Activated CD4-positive, alpha-beta T cell treated with anti-CD3 and anti-CD28 coated beads, Interleukin-2, amount 50 U/mL, for 16 hours (primary cell): Measurements from ENCODE around the gene ARHGDIA.
A peak's percentile ranks its signal among the peaks of the same experiment; 100 is the strongest.

Experiments used
- DNase-seq: peaks from one replicate; pipeline ENCODE4 v3.0.0-alpha.2; 2020

Gene ARHGDIA

DNA sequence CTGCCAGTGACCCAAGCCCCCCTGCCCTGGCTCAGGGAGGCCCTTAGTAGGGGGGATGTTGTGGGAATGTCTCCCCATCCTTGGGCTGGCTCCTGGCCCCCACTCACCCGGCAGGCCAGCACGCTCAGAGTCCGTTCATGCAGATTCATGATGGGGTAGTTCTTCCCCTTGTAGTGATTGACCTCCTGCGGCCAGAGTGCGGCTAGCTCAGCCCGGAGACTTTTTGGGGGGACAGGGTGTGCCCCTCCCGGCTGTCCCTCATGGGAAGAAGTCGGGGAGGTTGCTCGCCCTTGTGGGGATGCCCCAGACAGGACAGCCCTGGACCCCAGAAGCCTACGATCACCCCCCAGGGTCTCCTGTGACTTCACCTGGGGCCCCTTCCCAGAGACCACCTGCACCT is 34.9 kb upstream of the ARHGDIA start:
- no peak for DNase-seq

DNA sequence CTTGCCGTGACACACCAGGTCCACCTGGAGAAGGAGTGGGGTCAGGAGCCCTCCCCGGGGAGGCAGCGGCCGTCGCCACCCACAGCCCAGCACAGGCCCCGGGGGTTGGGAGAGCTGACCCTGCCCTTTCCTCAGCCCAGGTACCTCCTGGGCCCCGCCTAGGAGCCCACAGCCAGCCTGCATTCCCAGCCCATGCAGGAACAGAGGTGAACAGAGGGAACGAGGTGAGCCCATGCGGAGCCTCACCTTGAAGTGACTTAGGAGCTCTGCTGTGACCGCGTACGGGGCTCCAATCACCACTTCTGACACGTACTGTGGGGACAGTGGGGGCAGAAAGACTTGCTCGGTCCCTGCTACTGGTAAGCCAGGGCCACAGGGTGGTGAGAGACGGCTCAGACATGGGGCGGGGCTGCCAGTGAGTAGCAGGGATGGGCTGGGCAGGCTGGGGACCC is 34.3 kb upstream of the ARHGDIA start:
- no peak for DNase-seq

DNA sequence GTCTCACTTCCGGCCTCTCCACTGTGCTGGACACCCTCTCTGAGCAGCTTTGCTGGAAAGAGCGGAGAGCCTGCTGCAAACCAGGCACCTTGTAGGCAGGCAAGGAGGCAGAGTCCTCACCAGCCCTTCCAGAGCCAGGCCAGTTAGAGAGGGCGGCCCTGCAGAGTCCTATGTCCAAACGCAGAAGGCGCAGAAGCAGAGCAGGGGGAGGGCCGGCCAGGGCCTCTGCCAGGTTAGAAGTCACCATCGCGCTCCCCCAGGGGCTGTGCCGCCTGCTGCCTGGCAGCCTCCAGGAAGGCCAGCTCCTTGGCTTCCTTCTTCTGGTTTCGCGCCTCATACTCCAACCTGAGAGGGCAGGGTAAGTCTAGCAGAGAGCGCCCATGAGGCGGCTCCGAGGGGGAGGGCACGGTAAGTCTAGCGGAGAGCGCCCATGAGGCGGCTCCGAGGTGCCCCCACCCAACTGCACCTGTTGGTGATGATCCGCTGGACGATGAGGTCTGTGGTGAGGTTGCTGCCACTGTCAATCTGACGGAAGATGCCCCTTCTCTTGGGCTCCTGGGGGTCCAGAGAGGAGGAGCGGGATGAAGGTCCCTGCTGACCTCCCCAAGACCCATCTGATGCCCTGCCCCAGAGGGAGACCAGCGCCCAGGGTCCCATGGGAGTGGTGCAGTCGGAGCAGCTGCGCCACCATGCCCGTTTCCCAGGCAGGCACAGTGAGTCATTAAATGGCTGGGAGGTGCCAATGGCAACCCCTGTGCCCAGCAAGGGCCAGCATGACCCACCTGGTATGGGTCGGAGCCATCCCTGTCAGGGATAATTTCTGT is 33.7 kb upstream of the ARHGDIA start:
- no peak for DNase-seq

DNA sequence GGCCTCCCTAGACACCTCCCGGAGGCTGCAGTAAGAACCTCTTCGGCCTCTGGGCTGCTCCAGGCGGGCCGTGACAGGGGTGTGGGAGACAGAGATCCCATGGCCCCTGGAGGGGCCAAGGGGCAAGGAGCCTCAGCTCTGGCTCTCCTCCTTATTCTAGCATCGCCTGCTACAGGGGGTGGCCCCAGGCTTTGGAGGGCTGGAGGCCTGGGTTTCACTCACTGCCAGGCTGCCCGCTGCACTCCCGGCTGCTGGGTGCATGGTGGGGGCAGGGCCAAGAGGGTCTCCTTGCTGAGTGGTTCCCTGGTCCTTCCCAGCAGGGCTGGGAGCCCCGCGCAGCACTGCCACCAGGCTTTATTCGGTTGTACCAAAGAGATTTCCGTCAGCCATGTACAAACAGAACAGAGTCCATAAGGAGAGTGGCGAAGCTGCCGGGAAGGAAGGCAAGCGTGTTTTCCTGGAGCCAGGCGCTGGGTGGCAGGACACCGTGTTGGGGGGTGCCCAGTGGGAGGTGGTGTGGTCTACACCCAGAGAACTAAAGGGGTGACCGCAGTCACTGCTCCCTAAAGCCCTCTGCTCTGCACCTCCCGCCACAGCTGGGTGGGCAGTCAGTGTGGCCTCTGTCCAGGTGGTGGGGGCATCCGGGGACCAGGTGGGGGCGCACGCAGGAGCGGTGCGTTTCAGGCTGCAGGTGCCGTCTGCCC is 32.9 kb upstream of the ARHGDIA start:
- DNase-seq = no peak

DNA sequence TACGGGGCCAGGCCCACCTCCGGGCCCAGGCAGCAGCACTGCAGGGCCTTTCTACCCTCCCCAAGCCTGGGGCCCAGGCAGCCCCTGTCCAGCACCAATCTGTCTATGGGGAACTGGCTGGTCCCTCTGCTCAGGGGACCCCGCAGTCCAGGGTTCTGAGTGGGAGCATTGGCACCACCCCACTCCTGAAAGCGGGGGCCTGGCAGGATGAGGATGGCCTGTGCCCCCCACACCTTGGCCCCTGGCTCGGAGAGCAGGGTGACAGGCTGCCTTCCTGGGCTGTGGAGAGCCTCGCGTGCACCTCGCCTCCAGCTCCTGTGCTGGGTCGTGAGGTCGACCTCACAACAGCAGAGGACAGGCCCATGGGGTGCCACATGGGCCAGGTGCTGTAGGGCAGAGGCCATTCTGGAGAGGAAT is 32.3 kb upstream of the ARHGDIA start:
- no peak for DNase-seq

DNA sequence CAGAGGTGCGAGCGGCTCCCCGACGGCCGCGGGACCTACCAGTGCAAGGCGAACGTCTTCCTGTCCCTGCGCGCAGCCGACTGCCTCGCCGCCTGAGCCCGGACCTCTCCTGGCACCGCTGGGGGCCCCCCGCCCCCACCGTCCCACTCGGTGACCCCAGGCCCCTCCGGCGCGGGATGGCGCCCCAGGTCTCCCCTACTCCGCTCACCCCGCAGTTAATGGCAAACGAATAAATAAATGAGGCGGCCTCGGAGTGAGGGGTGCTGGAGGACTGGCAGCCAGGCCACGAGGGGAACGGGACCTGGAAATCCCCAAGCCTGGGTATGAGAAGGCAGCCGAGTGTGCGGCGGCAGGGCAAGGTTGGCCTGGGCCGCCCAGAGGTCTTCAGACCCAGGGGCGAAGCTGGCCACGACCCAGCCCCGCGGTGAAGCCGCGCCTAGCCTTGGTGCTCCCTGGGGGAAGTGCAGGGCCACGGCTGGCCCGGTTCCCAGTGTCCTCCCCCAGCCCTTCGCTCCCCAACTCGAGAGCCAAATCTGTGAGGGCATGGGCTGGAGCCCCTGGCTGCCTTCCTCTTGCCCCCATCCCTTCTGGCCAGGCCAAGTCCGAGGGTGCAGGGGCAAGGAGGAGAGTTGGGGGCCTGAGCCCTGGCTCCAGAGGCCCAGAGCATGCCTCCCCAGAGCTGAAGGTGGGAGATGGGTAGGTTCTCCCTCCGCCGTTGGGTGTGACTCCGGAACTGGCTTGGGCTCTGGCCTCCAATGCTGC is 31.7 kb upstream of the ARHGDIA start:
- DNase-seq = no peak

DNA sequence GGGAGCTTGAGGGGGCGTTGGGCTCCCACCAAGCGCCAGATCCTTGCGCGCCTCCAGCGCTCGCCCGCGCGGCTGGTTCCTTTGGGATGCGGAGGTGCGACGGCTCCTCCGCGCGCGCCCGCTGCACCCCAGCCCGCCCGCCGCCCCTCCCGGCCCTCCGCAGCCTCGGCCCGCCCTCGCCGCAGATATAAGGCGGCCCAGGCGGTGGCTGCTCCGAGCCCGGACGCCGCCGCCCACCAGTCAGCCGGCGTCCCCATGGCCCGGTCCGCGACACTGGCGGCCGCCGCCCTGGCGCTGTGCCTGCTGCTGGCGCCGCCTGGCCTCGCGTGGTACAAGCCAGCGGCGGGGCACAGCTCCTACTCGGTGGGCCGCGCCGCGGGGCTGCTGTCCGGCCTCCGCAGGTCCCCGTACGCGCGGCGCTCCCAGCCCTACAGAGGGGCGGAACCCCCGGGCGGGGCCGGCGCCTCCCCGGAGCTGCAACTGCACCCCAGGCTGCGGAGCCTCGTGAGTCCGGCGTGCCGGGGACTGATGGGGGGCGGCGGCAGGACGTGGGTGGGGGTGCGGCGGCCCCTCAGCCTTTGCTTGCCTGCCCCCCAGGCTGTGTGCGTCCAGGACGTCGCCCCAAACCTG is 31.0 kb upstream of the ARHGDIA start, which contains the start of gene NPB:
Gene NPB (plus strand): TSS at position 216 of the 630 bp plus-strand sequence. CDS start 40 bp downstream, at position 256.
- DNase-seq = no peak

DNA sequence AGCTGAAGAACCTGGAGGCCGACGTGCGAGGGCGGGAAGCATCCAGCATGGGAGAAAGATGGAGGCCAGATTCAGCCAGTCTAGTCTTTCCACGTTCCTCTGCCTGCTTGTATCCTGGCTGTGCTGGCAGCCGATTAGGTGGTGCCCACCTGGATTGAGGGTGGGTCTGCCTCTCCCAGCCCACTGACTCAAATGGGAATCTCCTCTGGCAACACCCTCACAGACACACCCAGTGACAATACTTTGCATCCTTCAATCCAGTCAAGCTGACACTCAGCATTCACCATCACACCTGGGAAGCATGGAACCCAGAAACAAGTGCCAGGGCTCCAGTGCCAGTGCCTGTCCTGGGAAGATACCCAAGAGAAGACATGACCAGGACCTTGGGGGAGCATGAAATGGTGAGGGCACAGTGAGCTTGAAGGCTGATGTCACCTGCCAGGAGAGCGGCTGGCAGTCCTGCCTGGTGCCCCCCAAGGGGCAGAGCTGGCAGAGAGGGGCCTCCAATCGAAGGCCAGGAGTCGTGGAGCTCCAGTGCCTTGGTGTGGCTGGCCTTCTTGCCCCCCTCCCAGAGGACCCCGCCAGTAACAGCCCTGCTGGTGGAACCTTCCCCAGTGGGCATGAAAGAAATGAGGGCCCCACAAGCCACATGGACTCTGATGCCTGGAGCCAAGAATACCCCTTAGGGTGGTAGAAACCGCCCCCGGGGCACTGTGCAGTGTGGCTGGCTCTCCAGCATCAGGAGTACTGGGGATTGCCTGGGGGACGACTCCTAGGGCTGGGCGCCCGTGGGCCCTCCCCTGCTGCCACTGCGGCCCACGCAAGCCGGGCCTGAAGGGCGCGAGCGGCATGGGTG is 30.3 kb upstream of the ARHGDIA start:
- DNase-seq = no peak

DNA sequence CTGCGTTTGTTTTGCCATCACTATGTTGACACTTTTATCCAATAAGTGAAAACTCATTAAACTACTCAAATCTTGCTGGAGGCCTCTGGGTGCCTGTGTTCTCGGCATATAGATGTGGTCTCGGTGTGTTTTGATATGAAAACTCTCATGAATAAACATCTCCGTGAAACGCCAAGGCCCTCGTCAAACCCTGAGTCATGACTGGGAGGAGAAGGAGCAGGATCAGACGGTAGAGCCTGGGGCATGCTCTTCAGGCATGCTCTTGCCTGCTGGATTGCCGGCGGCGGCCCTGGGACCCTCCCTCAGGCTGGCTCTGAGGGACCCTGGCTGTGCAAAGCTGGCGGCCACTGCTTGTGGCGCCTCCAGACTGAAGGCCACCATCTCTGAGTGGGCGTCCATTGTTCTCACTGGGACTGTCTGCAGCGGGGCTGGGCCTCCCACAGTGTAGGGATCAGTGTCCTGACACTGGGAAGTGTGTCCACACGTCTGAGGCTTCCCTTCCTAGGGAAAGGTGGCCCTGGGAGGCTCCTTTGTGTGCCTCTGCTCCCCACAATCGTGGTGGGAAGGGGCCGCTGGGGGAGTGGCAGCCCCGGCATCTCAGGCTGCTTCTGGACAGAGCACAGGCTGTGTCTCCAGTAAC is 29.2 kb upstream of the ARHGDIA start:
- DNase-seq = no peak

DNA sequence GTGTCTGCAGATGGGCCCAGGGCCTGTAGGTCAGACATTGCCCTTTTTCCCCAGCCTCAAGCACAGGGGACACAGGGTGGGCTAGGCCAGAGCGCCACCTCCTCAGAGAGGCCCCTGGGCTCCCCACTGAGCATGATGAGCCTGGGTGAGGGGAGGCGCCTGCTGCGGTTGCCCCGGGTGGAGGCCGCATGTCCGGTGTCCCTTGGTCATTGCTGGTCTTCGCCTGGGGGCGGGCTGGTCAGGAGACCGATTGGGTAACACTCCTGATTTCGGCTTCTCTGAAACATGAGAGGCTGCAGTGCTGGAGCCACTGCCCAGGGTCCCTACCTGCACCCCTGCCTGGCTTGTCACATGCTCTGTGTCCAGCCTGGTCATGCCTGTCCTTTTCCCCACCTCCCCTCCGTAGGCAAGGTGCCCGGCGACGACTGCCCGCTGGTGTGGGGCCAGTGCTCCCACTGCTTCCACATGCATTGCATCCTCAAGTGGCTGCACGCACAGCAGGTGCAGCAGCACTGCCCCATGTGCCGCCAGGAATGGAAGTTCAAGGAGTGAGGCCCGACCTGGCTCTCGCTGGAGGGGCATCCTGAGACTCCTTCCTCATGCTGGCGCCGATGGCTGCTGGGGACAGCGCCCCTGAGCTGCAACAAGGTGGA is 28.5 kb upstream of the ARHGDIA start:
- DNase-seq = no peak

DNA sequence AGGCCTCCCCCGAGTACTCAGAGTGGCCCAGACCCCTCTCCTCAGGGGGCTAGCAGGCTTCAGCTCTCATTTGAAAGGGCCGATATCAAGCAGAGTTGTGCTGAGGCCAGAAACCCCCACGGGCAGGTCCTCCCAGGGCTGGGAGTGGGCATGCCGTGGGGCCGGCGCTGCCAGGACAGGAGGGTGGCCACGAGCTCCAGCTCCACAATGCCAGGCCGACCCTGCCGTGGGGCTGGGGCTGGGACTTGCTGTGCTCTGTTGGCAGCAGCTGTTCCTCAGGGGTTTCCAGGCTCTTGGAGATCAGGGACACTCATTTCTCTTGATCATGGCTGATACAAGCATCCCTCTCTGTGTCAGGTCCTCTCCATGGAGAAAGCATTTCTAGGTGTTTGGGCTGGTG is 27.7 kb upstream of the ARHGDIA start:
- no peak for DNase-seq

DNA sequence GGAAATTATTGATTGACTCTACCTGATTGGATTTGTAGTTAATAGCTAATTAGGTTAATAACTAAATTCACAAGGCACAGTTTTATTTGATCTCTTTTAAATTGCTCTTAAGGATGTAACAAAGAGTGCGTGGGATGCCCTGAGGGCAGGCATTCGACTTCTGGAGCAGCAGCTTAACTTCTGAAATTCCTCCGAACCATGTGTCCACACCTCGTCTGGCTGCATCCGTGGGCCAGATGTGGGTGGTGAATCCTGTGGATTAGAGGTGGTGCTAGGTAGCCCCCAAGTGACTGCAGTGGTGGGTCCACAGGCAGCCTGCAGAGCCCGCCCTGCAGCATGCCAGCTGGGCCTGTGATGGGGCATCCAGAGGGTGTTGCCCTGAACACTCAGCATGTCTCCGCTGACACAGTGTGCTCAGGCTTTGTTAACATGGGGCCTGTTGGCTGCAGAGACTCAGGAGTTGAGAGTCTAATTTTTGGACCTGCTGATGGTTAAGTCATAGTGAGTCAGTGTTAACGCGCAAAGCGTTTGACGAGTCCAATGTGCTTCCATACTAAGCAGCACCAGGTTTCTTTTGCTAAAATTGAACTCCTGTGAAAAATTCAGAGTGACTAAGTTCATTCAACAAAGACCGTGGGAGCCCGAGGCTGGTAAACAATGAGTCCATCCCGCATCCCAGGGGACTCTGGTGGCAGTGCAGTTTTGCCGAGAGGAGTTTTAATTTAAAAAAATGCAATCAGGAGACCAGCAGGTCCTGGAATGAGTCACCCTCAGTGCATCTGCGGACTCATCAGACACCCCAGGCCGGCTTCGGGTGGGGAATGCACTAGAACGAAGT is 27.1 kb upstream of the ARHGDIA start:
- no peak for DNase-seq

DNA sequence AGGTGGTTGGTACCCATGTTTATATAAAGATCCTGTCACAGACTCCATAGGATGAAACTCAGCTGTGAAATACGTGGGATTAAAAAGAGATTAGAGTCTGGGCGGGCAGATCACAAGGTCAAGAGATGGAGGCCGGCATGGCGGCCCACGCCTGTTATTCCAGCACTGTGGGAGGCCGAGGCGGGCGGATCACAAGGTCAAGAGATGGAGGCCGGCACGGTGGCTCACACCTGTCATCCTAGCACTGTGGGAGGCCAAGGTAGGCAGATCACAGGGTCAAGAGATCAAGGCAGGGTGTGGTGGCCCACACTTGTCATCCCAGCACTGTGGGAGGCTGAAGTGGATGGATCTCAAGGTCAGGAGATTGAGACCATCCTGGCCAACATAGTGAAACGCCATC is 24.3 kb upstream of the ARHGDIA start:
- no peak for DNase-seq

DNA sequence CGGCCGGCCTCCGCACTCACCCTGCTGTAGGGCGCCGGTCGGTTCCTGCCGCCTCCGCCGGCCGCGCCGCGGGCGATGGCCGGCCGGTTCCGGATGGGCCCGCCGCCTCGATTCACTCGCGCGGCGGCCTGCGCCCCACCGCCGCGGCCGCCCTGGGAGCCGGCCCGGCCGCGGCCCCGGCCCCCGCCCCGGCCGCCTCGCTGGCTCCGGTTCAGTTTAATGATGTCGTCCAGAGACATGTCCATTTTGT is 20.1 kb upstream of the ARHGDIA start:
- DNase-seq = no peak

DNA sequence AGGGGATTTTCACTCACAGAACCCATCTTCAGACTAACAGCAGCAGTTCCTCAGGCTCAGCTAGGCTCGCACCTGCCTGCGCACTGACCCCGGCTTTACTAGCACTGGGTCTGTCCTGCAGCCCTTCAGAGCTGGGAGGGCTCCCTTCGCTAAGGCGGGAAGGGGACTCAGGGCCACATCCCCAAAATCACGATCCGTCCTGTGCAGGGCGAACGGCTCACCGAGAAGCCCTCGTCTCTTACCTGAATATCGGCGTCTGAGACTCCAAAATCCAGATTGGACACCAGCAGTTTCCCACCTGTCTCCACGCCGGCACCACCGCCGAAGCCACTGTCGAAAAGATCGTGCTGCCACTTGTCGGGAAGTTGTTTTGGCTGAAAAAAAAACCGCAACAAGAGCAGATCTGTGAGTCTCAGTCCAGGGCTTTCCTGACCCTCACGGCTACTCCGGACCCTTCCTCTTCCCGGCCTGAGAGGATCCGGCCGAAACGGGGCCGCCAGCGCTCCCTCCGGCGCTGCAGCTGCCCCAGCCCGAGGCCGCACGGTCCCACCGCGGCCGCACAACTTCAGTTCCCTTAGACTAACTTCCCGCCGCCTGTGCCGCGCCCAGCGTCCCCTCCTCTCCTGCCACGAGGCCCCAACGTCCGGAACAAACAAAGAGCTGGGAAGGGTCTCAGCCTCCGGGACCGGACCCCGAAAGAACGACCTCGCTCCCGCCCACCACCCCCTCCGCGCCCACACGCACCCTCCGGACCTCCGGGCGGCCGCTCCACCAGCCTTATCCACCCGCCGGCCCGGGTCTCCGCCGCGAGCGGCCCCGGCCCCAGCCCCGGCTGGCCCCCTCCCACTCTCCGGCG is 19.5 kb upstream of the ARHGDIA start:
- peak; percentile 23 for DNase-seq

DNA sequence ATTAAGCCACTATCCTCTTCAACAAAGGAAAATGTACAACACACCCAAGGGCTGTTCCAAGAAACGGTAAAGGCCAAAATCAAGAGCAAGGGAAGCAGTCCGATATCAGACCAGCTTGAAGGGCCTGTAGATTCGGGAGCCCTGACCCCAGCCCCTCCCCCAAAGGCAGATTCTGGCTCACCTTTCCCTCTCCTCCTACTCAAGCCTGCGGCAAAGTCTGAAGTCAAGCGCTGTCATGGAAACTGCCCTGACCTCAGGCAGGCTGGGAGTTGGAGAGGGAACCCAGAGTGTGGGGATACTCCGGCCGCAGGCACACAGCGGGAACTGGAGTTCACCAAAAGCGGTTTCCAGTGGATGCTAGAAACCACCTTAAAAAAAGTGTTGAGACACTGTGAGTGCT is 18.5 kb upstream of the ARHGDIA start:
- no peak for DNase-seq

DNA sequence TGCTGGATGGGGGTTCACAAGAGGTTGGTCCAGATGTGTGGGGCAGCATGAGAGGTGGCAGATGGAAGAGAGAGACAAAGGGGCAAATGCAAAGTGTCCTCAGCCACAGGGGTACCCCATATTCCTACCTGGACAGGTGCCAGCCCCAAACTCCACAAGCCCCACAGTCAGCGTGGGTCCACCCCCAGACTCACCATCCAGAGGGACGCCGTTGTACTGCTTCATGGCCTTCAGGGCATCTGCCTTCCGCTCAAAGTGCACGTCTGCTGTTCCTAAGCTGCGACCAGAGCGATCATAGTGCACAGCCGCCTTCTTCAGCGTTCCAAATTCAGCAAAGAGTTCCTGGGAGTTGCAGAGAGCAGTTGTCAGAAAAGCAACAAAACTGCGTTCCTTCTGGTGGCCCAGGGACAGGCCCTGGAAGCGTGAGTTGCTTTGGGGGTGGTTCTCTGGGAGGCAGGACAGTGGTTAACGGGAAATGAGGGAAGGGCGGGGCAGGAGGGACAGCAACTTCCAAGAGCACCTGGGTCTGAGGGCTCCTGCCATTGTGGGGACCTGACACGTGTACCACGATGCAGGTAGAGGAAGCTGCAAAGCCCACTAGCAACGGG is 18.0 kb upstream of the ARHGDIA start:
- DNase-seq = no peak

DNA sequence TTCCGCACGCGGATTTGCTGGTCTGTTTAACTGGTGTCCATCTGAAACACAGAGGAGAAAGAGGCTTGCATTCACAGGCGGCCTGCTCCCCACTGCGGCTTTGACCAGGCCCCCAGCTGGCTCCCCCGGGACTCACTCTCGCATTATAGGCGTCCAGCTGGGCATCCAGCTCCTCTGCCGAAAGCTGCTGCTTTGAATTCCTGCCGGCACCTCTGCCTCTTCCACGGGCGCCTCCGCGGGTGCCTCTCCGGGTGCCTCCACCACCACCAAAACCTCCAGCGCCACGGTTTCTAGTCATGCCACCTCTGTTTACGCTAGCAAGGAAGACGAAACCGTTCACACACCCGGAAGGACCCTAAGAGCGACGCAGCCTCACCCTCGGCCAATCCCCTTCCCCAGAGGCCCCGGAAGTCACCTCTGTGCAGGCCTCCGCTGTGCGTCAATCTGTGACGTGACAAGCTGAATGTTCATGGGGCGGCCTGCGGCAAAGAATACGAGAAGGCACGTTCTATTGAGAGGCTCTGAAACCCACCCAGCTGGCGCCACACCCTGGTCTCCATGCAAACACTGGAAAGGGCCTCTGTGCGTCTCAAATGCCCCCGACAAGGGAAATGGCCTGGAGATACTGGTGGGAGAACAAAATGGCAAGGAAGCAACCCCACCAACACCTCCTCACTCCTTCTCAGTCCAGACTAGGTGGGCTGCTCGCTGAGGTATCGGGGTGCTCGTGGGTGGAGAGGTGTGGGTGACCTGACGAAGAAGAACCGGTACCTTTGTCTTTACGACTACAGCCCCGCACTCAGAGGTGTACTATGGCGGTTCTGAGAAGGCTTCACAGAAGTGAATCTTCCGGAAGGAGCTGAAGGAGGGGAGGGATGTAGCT is 17.2 kb upstream of the ARHGDIA start:
- DNase-seq = no peak
